H9 (cell line): ENCODE measurements around the gene CYP26A1. TPM values are rescaled to one million over a fixed set of nuclear protein-coding genes. Genes with fewer than 3 reads are reported as not detected.

Source experiments
- DNase-seq: peaks from one replicate; pipeline ENCODE4 v3.0.0-alpha.2; 2017
- H2AFZ ChIP-seq: one replicate; pipeline ENCODE4 v1.6.1; 2013; ENCODE audit warnings: mild to moderate bottlenecking, low read length, control low read depth, moderate library complexity
- H2AK5ac ChIP-seq: 2 replicates; pipeline ENCODE4 v1.6.1; 2013; ENCODE audit warnings: low read length, control low read depth, mixed read lengths; ENCODE audit not compliant: insufficient read length
- H2BK120ac ChIP-seq: one replicate; pipeline ENCODE4 v1.6.1; 2013; ENCODE audit warnings: low read depth, mild to moderate bottlenecking, low read length, control low read depth, inconsistent platforms; ENCODE audit not compliant: poor library complexity, severe bottlenecking
- H2BK12ac ChIP-seq: 2 replicates; pipeline ENCODE4 v1.6.1; 2013; ENCODE audit warnings: low read length, control low read depth, mixed read lengths, low read depth; ENCODE audit not compliant: insufficient read length
- H2BK15ac ChIP-seq: 2 replicates; pipeline ENCODE4 v1.6.1; 2013; ENCODE audit warnings: low read depth, low read length, control low read depth
- H2BK20ac ChIP-seq: one replicate; pipeline ENCODE4 v1.6.1; 2013; ENCODE audit warnings: low read depth, mild to moderate bottlenecking, low read length, control low read depth, inconsistent platforms; ENCODE audit not compliant: poor library complexity, severe bottlenecking
- H2BK5ac ChIP-seq: 2 replicates; pipeline ENCODE4 v1.6.1; 2013; ENCODE audit warnings: low read length, control low read depth, mixed read lengths; ENCODE audit not compliant: insufficient read length
- H3K14ac ChIP-seq: 2 replicates; pipeline ENCODE4 v1.6.1; 2013; ENCODE audit warnings: low read length, control low read depth; ENCODE audit not compliant: insufficient read depth
- H3K18ac ChIP-seq: 2 replicates; pipeline ENCODE4 v1.6.1; 2013; ENCODE audit warnings: low read depth, mild to moderate bottlenecking, mixed read lengths, low read length, control low read depth; ENCODE audit not compliant: insufficient read length
- H3K23ac ChIP-seq: 2 replicates; pipeline ENCODE4 v1.6.1; 2013; ENCODE audit warnings: low read length, control low read depth, mixed read lengths, low read depth; ENCODE audit not compliant: insufficient read length
- H3K23me2 ChIP-seq: 2 replicates; pipeline ENCODE4 v1.6.1; 2013; ENCODE audit warnings: low read depth, mild to moderate bottlenecking, mixed read lengths, low read length, control low read depth; ENCODE audit not compliant: insufficient read length, poor library complexity, severe bottlenecking
- H3K27ac ChIP-seq: 2 replicates; pipeline ENCODE4 v1.5.1; 2013; ENCODE audit warnings: low read length, control low read depth, mixed read lengths, low read depth; ENCODE audit not compliant: insufficient read length
- H3K27me3 ChIP-seq: 2 replicates; pipeline ENCODE4 v1.6.1; 2013; ENCODE audit warnings: low read length, control low read depth, inconsistent platforms; ENCODE audit not compliant: insufficient read depth
- H3K4ac ChIP-seq: 2 replicates; pipeline ENCODE4 v1.6.1; 2013; ENCODE audit warnings: low read depth, mild to moderate bottlenecking, control low read depth, inconsistent platforms, low read length, moderate library complexity
- H3K4me1 ChIP-seq: 2 replicates; pipeline ENCODE4 v1.6.1; 2013; ENCODE audit warnings: low read length, control low read depth, inconsistent platforms; ENCODE audit not compliant: insufficient read depth
- H3K4me2 ChIP-seq: 2 replicates; pipeline ENCODE4 v1.6.1; 2013; ENCODE audit warnings: low read length, control low read depth, mixed read lengths; ENCODE audit not compliant: insufficient read length, insufficient read depth
- H3K56ac ChIP-seq: 2 replicates; pipeline ENCODE4 v1.6.1; 2013; ENCODE audit warnings: low read depth, mild to moderate bottlenecking, mixed read lengths, low read length, control low read depth; ENCODE audit not compliant: insufficient read length
- H3K79me1 ChIP-seq: 2 replicates; pipeline ENCODE4 v1.6.1; 2013; ENCODE audit warnings: low read depth, mild to moderate bottlenecking, moderate library complexity, low read length, control low read depth, inconsistent platforms; ENCODE audit not compliant: insufficient read depth, poor library complexity, severe bottlenecking
- H3K79me2 ChIP-seq: 2 replicates; pipeline ENCODE4 v1.6.1; 2013; ENCODE audit warnings: low read length, control low read depth, inconsistent platforms; ENCODE audit not compliant: insufficient read depth
- H3K9ac ChIP-seq: 2 replicates; pipeline ENCODE4 v1.6.1; 2013; ENCODE audit warnings: low read length, control low read depth, mixed read lengths; ENCODE audit not compliant: insufficient read length; ENCODE audit errors: extremely low read depth
- H3K9me3 ChIP-seq: one replicate; pipeline ENCODE4 v1.6.1; 2013; ENCODE audit warnings: low read depth, low read length, inconsistent platforms; ENCODE audit not compliant: control insufficient read depth
- H3T11ph ChIP-seq: one replicate; pipeline ENCODE4 v1.6.1; 2013; ENCODE audit warnings: mild to moderate bottlenecking, low read length, control low read depth, inconsistent platforms
- H4K20me1 ChIP-seq: one replicate; pipeline ENCODE4 v1.6.1; 2013; ENCODE audit not compliant: control insufficient read depth, insufficient read length, insufficient read depth
- H4K5ac ChIP-seq: 2 replicates; pipeline ENCODE4 v1.6.1; 2013; ENCODE audit warnings: low read depth, mild to moderate bottlenecking, mixed read lengths, low read length, control low read depth; ENCODE audit not compliant: insufficient read length
- H4K8ac ChIP-seq: replicated peaks from 2 replicates; pipeline ENCODE4 v1.6.1; 2013; ENCODE audit warnings: low read length, control low read depth, mixed read lengths, low read depth; ENCODE audit not compliant: insufficient read length
- H4K91ac ChIP-seq: 2 replicates; pipeline ENCODE4 v1.6.1; 2013; ENCODE audit warnings: low read depth, mild to moderate bottlenecking, moderate library complexity, mixed read lengths, low read length, control low read depth; ENCODE audit not compliant: insufficient read length
- H3K27ac Mint-ChIP-seq, 3 experiments: 2 replicates in 2 of 3; 3 replicates in 1 of 3; pipeline ENCODE4 v1.8.0; 2020 to 2021; ENCODE audit warnings: mixed read lengths in 3 of 3, mild to moderate bottlenecking in 1 of 3, moderate library complexity in 1 of 3
- H3K27me3 Mint-ChIP-seq: 2 replicates; pipeline ENCODE4 v1.8.0; 2021; ENCODE audit warnings: low read depth, mild to moderate bottlenecking, moderate library complexity, mixed read lengths
- H3K36me3 Mint-ChIP-seq, 3 experiments: 2 replicates in 2 of 3; 3 replicates in 1 of 3; pipeline ENCODE4 v1.8.0; 2020 to 2021; ENCODE audit warnings: low read depth in 3 of 3, mixed read lengths in 3 of 3; ENCODE audit not compliant: insufficient read depth in 1 of 3
- H3K4me1 Mint-ChIP-seq, 2 experiments: 2 replicates each; pipeline ENCODE4 v1.8.0; 2020; ENCODE audit warnings: mixed read lengths in 2 of 2
- H3K4me3 Mint-ChIP-seq, 2 experiments: 2 replicates in 1 of 2; 3 replicates in 1 of 2; pipeline ENCODE4 v1.8.0; 2020 to 2021; ENCODE audit warnings: mild to moderate bottlenecking in 2 of 2, mixed read lengths in 2 of 2, moderate library complexity in 1 of 2
- H3K9me3 Mint-ChIP-seq, 2 experiments: 2 replicates in 1 of 2; 3 replicates in 1 of 2; pipeline ENCODE4 v1.8.0; 2020; ENCODE audit warnings: mild to moderate bottlenecking in 2 of 2, mixed read lengths in 2 of 2, moderate library complexity in 1 of 2
- CTCF ChIP-seq: fragments of 200-600 bp; sonication (generic); conservative IDR thresholded peaks from 3 replicates; pipeline ENCODE4 v1.8.0; 2021; ENCODE audit warnings: antibody characterized with exemption, mild to moderate bottlenecking
- WGBS: extraction: QIAGEN DNeasy Blood & Tissue Kit; methylation state at CpG from one replicate; pipeline ENCODE4 v1.1.7; 2013; ENCODE audit warnings: missing lambda C conversion rate, low lambda C conversion rate, mixed read lengths; ENCODE audit not compliant: insufficient read length; ENCODE audit errors: extremely low coverage; 5-methylcytosine and 5-hydroxymethylcytosine counted together
- total RNA-seq: library from RNA; stranded (reverse); gene quantifications from 2 replicates; pipeline ENCODE4 v1.2.1, GENCODE V29; 2021

Gene CYP26A1
- total RNA-seq, 1 experiment from 2014 or later: 72.1 TPM

DNA sequence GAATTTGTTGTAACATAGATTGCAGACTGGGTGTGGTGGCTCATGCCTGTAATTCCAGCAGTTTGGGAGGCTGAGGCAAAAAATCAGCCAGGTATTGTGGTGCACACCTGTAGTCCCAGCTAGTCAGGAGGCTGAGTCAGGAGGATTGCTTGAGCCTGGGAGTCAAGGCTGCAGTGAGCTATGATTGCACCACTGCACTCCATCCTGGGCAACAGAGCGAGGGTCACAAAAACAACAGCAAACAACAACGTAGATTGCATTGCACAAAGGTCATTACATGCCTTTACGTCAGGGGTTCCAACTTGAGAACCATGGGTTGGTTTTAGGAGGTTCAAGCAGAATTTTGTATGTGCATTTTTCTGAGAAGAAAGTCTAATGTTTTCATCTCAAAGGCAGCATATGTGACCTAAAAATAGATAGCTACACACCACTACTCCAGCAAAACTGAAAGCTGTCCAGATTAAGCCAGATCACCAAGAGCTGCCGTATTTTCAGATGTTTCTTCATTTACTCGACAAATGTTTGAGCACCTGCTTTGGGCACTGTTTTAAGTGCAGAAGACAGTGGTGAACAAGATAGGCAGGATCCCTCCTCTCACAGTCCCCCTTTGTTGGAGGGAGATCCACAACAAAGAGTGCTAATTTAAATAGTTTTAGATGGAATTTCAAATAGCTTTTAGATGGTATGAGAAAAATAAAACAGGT is 41.4 kb upstream of the CYP26A1 start:
- no peaks in the 10 kb centered on the region for H3K27me3 Mint-ChIP-seq
- peaks cover 29 to 35% of the 10 kb centered on the region in 2 experiments for H3K4me1 Mint-ChIP-seq
- no peak overlapping the region for H3K56ac ChIP-seq
- H4K5ac ChIP-seq: no peak overlapping the region
- no peak overlapping the region for H4K8ac ChIP-seq
- H3K4me2 ChIP-seq: no peak overlapping the region
- H3K23ac ChIP-seq: no peak overlapping the region
- no peak for DNase-seq
- no CpG with 5 or more reads among the region's 5 CpGs for WGBS
- H3K36me3 Mint-ChIP-seq: peaks cover 0 to 10% (median 3%) of the 10 kb centered on the region in 3 experiments; a peak in 4 of 7 replicates
- H2AFZ ChIP-seq: no peak overlapping the region
- no peak for TF ChIP-seq CTCF
- no peaks in the 10 kb centered on the region for H3K23me2 ChIP-seq
- H3K18ac ChIP-seq: no peak overlapping the region
- H2BK20ac ChIP-seq: no peak overlapping the region
- no peak overlapping the region for H3K9ac ChIP-seq
- no peak overlapping the region for H3K27ac ChIP-seq
- no peak overlapping the region; a peak in 1 of 5 replicates for H3K4me3 Mint-ChIP-seq
- H3K79me2 ChIP-seq: no peaks in the 10 kb centered on the region
- H3K4ac ChIP-seq: no peak overlapping the region
- H2AK5ac ChIP-seq: no peak overlapping the region
- H3K79me1 ChIP-seq: no peaks in the 10 kb centered on the region
- peak overlapping the region in 2 of 3 experiments; percentile 54 to 73; a peak in 3 of 7 replicates for H3K27ac Mint-ChIP-seq
- no peak overlapping the region for H2BK12ac ChIP-seq
- no peak overlapping the region for H2BK5ac ChIP-seq
- H2BK15ac ChIP-seq: no peak overlapping the region
- H3K9me3 Mint-ChIP-seq: peaks cover 3 to 5% of the 10 kb centered on the region in 2 experiments; a peak in 3 of 5 replicates
- no peak overlapping the region for H3K14ac ChIP-seq
- H3K4me1 ChIP-seq: no peaks in the 10 kb centered on the region
- H3K9me3 ChIP-seq: no peaks in the 10 kb centered on the region
- no peak overlapping the region for H2BK120ac ChIP-seq
- H3K27me3 ChIP-seq: no peaks in the 10 kb centered on the region
- H4K91ac ChIP-seq: no peak overlapping the region
- no peak overlapping the region for H3T11ph ChIP-seq
- no peaks in the 10 kb centered on the region for H4K20me1 ChIP-seq
